ENCODE measurements around the gene OSBP2.

Gene OSBP2

DNA sequence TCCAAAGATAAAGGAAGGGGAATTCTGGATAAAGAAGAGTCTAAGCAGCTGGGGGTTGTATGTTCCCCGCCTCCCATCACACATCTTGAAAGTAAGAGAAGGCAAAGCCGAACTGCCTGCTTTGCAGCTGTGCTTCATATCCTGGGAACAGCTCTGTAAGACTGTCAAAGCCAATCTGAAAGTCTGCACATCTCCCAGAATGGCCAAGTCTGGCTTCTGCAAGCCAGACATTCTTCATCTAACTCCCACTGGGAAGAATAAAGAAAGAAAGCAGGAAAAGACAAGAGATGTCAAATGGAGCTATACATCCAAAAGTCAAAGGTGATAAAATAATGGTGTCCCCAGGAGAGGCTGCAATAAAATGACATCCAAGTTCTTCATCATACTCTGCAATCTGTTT is 258.5 kb downstream of the OSBP2 start:
- no peak for DNase-seq (ENCODE audit: extremely low read depth in 1 of 2, low read depth in 1 of 2)

DNA sequence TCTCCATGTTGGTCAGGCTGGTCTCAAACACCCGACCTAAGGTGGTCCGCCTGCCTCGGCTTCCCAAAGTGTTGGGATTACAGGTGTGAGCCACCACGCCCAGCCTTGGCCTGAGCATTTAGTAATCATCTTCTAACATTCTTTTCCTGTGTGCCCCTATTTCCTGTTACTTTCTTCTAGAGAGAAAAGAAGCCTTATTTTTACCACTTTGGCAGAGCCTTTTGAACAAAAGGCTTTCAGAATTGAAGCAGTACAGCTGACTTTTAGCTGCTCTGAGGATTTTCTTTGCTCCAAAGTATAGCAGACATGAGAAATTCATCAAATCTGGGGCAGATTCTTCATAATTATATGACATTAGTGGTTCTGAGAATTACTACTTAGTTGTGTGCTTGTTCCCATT is 260.5 kb downstream of the OSBP2 start:
- DNase-seq (ENCODE audit: extremely low read depth in 1 of 2, low read depth in 1 of 2) = no peak
